ENCODE measurements around the gene ZNF12.

GRCh38 chr7:6675807-6676405, 30.8 kb downstream of the ZNF12 start:
- TF ChIP-seq POLR2A (IDR thresholded peaks at IDR 0.05; ENCODE audit: low read length) (no peak), GATA1 (IDR thresholded peaks at IDR 0.05; ENCODE audit: low read depth, low read length) (no peak)

Measured in erythroblast (primary cell).